Endothelial cell of umbilical vein (primary cell): ENCODE data around the gene ITSN1. TPM values are rescaled to one million over a fixed set of nuclear protein-coding genes. Genes with fewer than 3 reads are reported as not detected.
A peak's percentile ranks its signal among the peaks of the same experiment; 100 is the strongest.

Experiments used
- BruUV-seq: library from RNA; stranded (reverse); fragments of 400-500 nt; replicated peaks from 2 replicates; lab custom pipeline; 2021; lab: Mats Ljungman, UMichigan
- CTCF ChIA-PET: fragments of 300-600, 350-600 bp; sonication (Branson Sonifier 250); formaldehyde crosslinking; loops from one replicate; lab custom pipeline; 2021; ENCODE audit warnings: antibody characterized with exemption, inconsistent platforms; lab: Charles Lee
- POLR2A ChIA-PET: fragments of 300-600, 350-600 bp; sonication (Branson Sonifier 250); formaldehyde crosslinking; loops from one replicate; lab custom pipeline; 2021; ENCODE audit warnings: antibody characterized with exemption, inconsistent platforms; lab: Charles Lee
- DNase-seq: peaks from one replicate; pipeline ENCODE4 v3.0.0-alpha.2; 2011; ENCODE audit warnings: low read depth, low spot score
- FAIRE-seq: peaks from 2 replicates; lab custom pipeline; 2011; peaks lifted over from hg19 to GRCh38; lab: Jason Lieb, UNC
- H2AFZ ChIP-seq: 2 replicates; pipeline ENCODE4 v1.6.0; 2012; ENCODE audit warnings: low read depth, low read length, control low read depth, inconsistent platforms
- H3K27ac ChIP-seq: 2 replicates; pipeline ENCODE4 v1.5.1; 2011; ENCODE audit warnings: low read depth, mild to moderate bottlenecking, control low read depth, low read length, moderate library complexity; ENCODE audit not compliant: insufficient read depth
- H3K27me3 ChIP-seq, 2 experiments: 2 replicates each; pipeline versions ENCODE4 v1.6.0 to v1.6.1; 2011; ENCODE audit warnings: low read length in 2 of 2, mixed read lengths in 1 of 2; ENCODE audit not compliant: control insufficient read depth in 2 of 2, insufficient read depth in 2 of 2
- H3K36me3 ChIP-seq, 2 experiments: 2 replicates in 1 of 2; 3 replicates in 1 of 2; pipeline ENCODE4 v1.5.1; 2011; ENCODE audit warnings: low read length in 2 of 2, mild to moderate bottlenecking in 1 of 2, moderate library complexity in 1 of 2; ENCODE audit not compliant: control insufficient read depth in 2 of 2, insufficient read depth in 2 of 2; ENCODE audit errors: extremely low read depth in 1 of 2
- H3K4me1 ChIP-seq: 3 replicates; pipeline ENCODE4 v1.5.1; 2011; ENCODE audit warnings: mild to moderate bottlenecking, low read length; ENCODE audit not compliant: control insufficient read depth, insufficient read depth; ENCODE audit errors: extremely low read depth
- H3K4me2 ChIP-seq: 2 replicates; pipeline ENCODE4 v1.6.1; 2011; ENCODE audit warnings: low read length, control low read depth, mixed read lengths; ENCODE audit not compliant: insufficient read depth
- H3K4me3 ChIP-seq, 3 experiments: fragments of 200-600 bp in 1 of 3; sonication (generic), shearing (Covaris generic) in 1 of 3; replicated peaks in 1 of 3; 2 replicates each; pipeline ENCODE4 v1.5.1; 2011 to 2016; ENCODE audit warnings: control low read depth in 3 of 3, low read length in 3 of 3, mild to moderate bottlenecking in 2 of 3, inconsistent platforms in 1 of 3, low read depth in 1 of 3, moderate library complexity in 1 of 3; ENCODE audit not compliant: insufficient read depth in 1 of 3
- H3K79me2 ChIP-seq: 2 replicates; pipeline ENCODE4 v1.6.0; 2012; ENCODE audit warnings: low read length, inconsistent platforms; ENCODE audit not compliant: control insufficient read depth, insufficient read depth
- H3K9ac ChIP-seq: replicated peaks from 2 replicates; pipeline ENCODE3; 2011; ENCODE audit warnings: low read length, control low read depth; ENCODE audit not compliant: insufficient read depth; ENCODE audit errors: extremely low read depth
- H3K9me1 ChIP-seq: replicated peaks from 3 replicates; pipeline ENCODE4 v1.6.0; 2011; ENCODE audit warnings: mild to moderate bottlenecking, low read length; ENCODE audit not compliant: control insufficient read depth, insufficient read depth; ENCODE audit errors: extremely low read depth
- H3K9me3 ChIP-seq: replicated peaks from 2 replicates; pipeline ENCODE4 v1.5.1; 2012; ENCODE audit warnings: low read length, inconsistent platforms; ENCODE audit not compliant: control insufficient read depth, insufficient read depth
- H4K20me1 ChIP-seq: replicated peaks from 2 replicates; pipeline ENCODE3; 2011; ENCODE audit warnings: mild to moderate bottlenecking, low read length; ENCODE audit not compliant: control insufficient read depth, insufficient read depth; ENCODE audit errors: extremely low read depth
- CTCF ChIP-seq, 2 donors: IDR thresholded peaks; 1 replicate in 1 of 2; 2 replicates in 1 of 2; pipeline ENCODE4 v1.5.1; 2011; ENCODE audit warnings: low read length in 2 of 2, mild to moderate bottlenecking in 2 of 2, moderate library complexity in 2 of 2, control low read depth in 1 of 2, inconsistent platforms in 1 of 2, low read depth in 1 of 2; ENCODE audit not compliant: insufficient read depth in 1 of 2; ENCODE audit errors: extremely low read depth in 1 of 2
- EZH2 ChIP-seq: IDR thresholded peaks from 2 replicates; pipeline ENCODE4 v1.6.1; 2012; ENCODE audit warnings: borderline replicate concordance, low read depth, mild to moderate bottlenecking, moderate library complexity, low read length, inconsistent platforms; ENCODE audit not compliant: severe bottlenecking
- FOS ChIP-seq: IDR thresholded peaks from 2 replicates; pipeline ENCODE4 v1.6.1; 2011; ENCODE audit warnings: mild to moderate bottlenecking, low read length, moderate library complexity, borderline replicate concordance; ENCODE audit not compliant: insufficient read depth
- GATA2 ChIP-seq: IDR thresholded peaks from 2 replicates; pipeline ENCODE4 v1.7.0; 2011; ENCODE audit warnings: low read depth, mild to moderate bottlenecking, moderate library complexity, mixed read lengths, low read length; ENCODE audit not compliant: insufficient read length, insufficient read depth
- JUN ChIP-seq: IDR thresholded peaks from 2 replicates; pipeline ENCODE4 v1.6.1; 2011; ENCODE audit warnings: borderline replicate concordance, low read depth; ENCODE audit not compliant: insufficient read length, insufficient read depth
- MAX ChIP-seq: IDR thresholded peaks from 2 replicates; pipeline ENCODE4 v1.6.1; 2011; ENCODE audit not compliant: insufficient read depth, insufficient read length
- MYC ChIP-seq: IDR thresholded peaks from one replicate; pipeline ENCODE4 v1.6.1; 2011; ENCODE audit warnings: mild to moderate bottlenecking, low read depth, low read length
- POLR2A ChIP-seq: IDR thresholded peaks from 2 replicates; pipeline ENCODE4 v1.6.1; 2012; ENCODE audit warnings: low read depth, mild to moderate bottlenecking, control low read depth, low read length
- POLR2AphosphoS5 ChIP-seq: IDR thresholded peaks from 2 replicates; pipeline ENCODE4 v1.6.1; 2012; ENCODE audit warnings: low read depth, mild to moderate bottlenecking, control low read depth, low read length, moderate library complexity; ENCODE audit not compliant: insufficient read depth
- dilution Hi-C: fragments of 300-500 bp; cut with MboI; formaldehyde crosslinking; loops from one replicate; pipeline ENCODE4 v1.15.0; 2019; ENCODE audit warnings: low sequenced_read_pairs; ENCODE audit not compliant: extremely low pct_ligation_motif_present
- intact Hi-C: fragments of 100-400 bp; cut with micrococcal nuclease; formaldehyde crosslinking; loops from one replicate; pipeline ENCODE4 v1.10.0; 2022
- polyA plus RNA-seq, 4 experiments: library from polyadenylated mRNA; depleted of rRNA in 3 of 4; stranded (reverse) in 3 of 4; unstranded in 1 of 4; fragments of >200 nt; gene quantifications; 2 replicates each; pipeline versions ENCODE4 v1.2.1 to v1.2.3, GENCODE V29; 2011 to 2012; ENCODE audit warnings: missing spikeins in 1 of 4
- total RNA-seq: library from RNA; stranded (reverse); gene quantifications from 2 replicates; pipeline ENCODE4 v1.2.3, GENCODE V29; 2021

The ITSN1 gene
- total and polyA plus RNA-seq, 2 donors (not counting 3 experiments of a cell fraction or from before 2014, with no cell fraction given) = 72.2 to 86.8 TPM

GRCh38 chr21:33763582-33763899 is 121.2 kb downstream of the ITSN1 start:
- H3K4me2 ChIP-seq = peak overlapping the region; percentile 32
- no peaks in the 10 kb centered on the region for H4K20me1 ChIP-seq
- intact Hi-C loops (loop anchor here (5.0 kb wide), 3 partner anchors 46 to 764 kb away; no protein-coding TSS in a partner anchor), dilution Hi-C loops (no loop called here)
- TF ChIP-seq JUN (no peak), MYC (no peak), FOS (no peak), CTCF (IDR thresholded peaks at IDR 0.05; ENCODE audit: extremely low read depth in 1 of 2, insufficient read depth in 1 of 2, low read depth in 1 of 2, low read length in 2 of 2) (no peak), POLR2A (no peak), EZH2 (no peak), MAX (no peak), POLR2AphosphoS5 (no peak), GATA2 (no peak)
- FAIRE-seq = no peak
- peak overlapping the region; percentile 50 for H3K9ac ChIP-seq
- peaks cover 2 to 8% of the 10 kb centered on the region in 2 experiments for H3K36me3 ChIP-seq
- H2AFZ ChIP-seq = no peak overlapping the region
- peaks cover 49% of the 10 kb centered on the region for H3K4me1 ChIP-seq
- CTCF ChIA-PET = interaction anchor here (0.8 to 3.7 kb wide), 9 partner anchors 12 to 158 kb away, joined by 3 to 11 read pairs (median 3); no protein-coding TSS in a partner anchor
- POLR2A ChIA-PET = no interaction called here
- no peaks in the 10 kb centered on the region for H3K9me3 ChIP-seq
- peak overlapping the region; percentile 97 for H3K27ac ChIP-seq
- H3K79me2 ChIP-seq = peaks cover 7% of the 10 kb centered on the region
- DNase-seq = no peak
- no peaks in the 10 kb centered on the region for H3K27me3 ChIP-seq
- no peaks in the 10 kb centered on the region for H3K9me1 ChIP-seq
- no peak overlapping the region for H3K4me3 ChIP-seq
- no TSS peak for BruUV-seq
